ENCODE results near the gene SEZ6L2. TPM values are rescaled to one million over a fixed set of nuclear protein-coding genes. Genes with fewer than 3 reads are reported as not detected.

Gene SEZ6L2
- total and polyA plus RNA-seq, 9 of the 15 experiments (the other 6 are each of a cell fraction or from before 2014, with no cell fraction given): 0.10 to 2.1 (median 0.72) TPM

DNA sequence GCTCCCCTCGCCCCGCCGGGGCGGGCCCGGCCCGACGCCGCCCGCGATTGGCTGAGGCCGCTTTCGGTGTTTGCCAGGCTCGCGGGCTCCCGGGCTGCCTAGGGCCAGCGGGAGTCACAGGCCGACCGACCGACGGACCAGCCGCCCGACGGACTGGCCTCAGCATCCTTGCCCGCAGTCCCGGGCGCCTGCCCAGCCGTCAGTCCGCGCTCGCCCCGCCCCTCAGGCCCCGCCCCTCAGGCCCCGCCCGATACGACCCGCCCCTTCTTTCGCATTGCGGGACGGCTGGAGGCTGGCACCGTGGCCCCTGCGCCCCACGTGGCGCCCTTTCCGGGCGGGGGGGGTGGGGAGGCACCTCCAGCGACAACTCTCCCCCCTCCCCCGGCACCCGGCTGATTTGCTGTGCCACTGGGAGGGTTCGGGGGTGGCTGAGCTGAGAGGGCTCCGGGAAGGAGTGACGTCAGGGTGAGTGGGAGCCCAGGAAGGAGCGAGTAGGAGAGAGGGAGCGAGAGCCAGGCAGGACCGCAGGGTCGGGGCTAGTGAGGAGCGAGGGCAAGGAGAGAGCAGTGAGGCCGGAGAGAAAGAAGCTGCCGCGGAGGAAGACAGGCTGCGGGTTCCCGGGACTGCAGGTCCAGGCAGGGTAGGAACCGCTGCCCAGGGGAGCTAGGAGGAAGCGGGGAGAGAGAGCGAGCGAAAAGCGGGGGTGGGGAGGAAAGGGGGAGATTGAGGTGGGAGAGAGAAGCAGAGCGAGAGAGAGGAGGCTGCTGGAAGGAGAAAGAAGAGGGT is 945 bp upstream of the SEZ6L2 start, which contains the start of gene ASPHD1 (continued):
- TF ChIP-seq, protein P1, sequence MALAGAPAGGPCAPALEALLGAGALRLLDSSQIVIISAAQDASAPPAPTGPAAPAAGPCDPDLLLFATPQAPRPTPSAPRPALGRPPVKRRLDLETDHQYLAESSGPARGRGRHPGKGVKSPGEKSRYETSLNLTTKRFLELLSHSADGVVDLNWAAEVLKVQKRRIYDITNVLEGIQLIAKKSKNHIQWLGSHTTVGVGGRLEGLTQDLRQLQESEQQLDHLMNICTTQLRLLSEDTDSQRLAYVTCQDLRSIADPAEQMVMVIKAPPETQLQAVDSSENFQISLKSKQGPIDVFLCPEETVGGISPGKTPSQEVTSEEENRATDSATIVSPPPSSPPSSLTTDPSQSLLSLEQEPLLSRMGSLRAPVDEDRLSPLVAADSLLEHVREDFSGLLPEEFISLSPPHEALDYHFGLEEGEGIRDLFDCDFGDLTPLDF (CRISPR knock-in tag; IDR thresholded peaks at IDR 0.05): peak; percentile 87; the same call in 1 of the 2 replicates
- TF ChIP-seq FOXK1 (CRISPR knock-in tag; IDR thresholded peaks at IDR 0.05; ENCODE audit: borderline replicate concordance): no peak
- peak; percentile 96 for TF ChIP-seq NR3C1 (CRISPR knock-in tag; IDR thresholded peaks at IDR 0.05)
- TF ChIP-seq RBM17 (IDR thresholded peaks at IDR 0.05; ENCODE audit: borderline replicate concordance, low read depth, low read length): no peak
- TF ChIP-seq C11orf30 (IDR thresholded peaks at IDR 0.05; ENCODE audit: low read depth): no peak
- no peak for TF ChIP-seq NRF1 (conservative IDR thresholded peaks at IDR 0.05 in 1 of 2, IDR thresholded peaks at IDR 0.05 in 1 of 2)
- TF ChIP-seq RCOR1 (IDR thresholded peaks at IDR 0.05; ENCODE audit: borderline replicate concordance in 1 of 2, low read depth in 2 of 2, low read length in 2 of 2): no peak; a peak in 1 of 4 replicates
- TF ChIP-seq, protein P2, sequence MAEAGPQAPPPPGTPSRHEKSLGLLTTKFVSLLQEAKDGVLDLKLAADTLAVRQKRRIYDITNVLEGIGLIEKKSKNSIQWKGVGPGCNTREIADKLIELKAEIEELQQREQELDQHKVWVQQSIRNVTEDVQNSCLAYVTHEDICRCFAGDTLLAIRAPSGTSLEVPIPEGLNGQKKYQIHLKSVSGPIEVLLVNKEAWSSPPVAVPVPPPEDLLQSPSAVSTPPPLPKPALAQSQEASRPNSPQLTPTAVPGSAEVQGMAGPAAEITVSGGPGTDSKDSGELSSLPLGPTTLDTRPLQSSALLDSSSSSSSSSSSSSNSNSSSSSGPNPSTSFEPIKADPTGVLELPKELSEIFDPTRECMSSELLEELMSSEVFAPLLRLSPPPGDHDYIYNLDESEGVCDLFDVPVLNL (CRISPR knock-in tag; IDR thresholded peaks at IDR 0.05; ENCODE audit: low read depth): no peak
- TF ChIP-seq, protein P3, sequence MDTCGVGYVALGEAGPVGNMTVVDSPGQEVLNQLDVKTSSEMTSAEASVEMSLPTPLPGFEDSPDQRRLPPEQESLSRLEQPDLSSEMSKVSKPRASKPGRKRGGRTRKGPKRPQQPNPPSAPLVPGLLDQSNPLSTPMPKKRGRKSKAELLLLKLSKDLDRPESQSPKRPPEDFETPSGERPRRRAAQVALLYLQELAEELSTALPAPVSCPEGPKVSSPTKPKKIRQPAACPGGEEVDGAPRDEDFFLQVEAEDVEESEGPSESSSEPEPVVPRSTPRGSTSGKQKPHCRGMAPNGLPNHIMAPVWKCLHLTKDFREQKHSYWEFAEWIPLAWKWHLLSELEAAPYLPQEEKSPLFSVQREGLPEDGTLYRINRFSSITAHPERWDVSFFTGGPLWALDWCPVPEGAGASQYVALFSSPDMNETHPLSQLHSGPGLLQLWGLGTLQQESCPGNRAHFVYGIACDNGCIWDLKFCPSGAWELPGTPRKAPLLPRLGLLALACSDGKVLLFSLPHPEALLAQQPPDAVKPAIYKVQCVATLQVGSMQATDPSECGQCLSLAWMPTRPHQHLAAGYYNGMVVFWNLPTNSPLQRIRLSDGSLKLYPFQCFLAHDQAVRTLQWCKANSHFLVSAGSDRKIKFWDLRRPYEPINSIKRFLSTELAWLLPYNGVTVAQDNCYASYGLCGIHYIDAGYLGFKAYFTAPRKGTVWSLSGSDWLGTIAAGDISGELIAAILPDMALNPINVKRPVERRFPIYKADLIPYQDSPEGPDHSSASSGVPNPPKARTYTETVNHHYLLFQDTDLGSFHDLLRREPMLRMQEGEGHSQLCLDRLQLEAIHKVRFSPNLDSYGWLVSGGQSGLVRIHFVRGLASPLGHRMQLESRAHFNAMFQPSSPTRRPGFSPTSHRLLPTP (IDR thresholded peaks at IDR 0.05; ENCODE audit: borderline replicate concordance, extremely low read depth, insufficient read length): no peak
- TF ChIP-seq NUFIP1 (IDR thresholded peaks at IDR 0.05; ENCODE audit: partially characterized antibody): no peak
- TF ChIP-seq JUNB (CRISPR knock-in tag; conservative IDR thresholded peaks at IDR 0.05): no peak
- TF ChIP-seq POLR2H (tag; IDR thresholded peaks at IDR 0.05; ENCODE audit: low read depth): no peak
- TF ChIP-seq ARID1B (IDR thresholded peaks at IDR 0.05): no peak
- no peak for TF ChIP-seq SLC30A9 (CRISPR knock-in tag; IDR thresholded peaks at IDR 0.05)
- TF ChIP-seq ZNF830 (CRISPR knock-in tag; IDR thresholded peaks at IDR 0.05): no peak
- TF ChIP-seq POLR2B (IDR thresholded peaks at IDR 0.05; ENCODE audit: low read depth, partially characterized antibody): no peak
- no peak for TF ChIP-seq ETS2 (tag; IDR thresholded peaks at IDR 0.05; ENCODE audit: borderline replicate concordance, poor library complexity, severe bottlenecking)
- TF ChIP-seq, protein P4, sequence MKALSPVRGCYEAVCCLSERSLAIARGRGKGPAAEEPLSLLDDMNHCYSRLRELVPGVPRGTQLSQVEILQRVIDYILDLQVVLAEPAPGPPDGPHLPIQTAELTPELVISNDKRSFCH (CRISPR knock-in tag; IDR thresholded peaks at IDR 0.05): no peak
- TF ChIP-seq, protein P4 (tag; IDR thresholded peaks at IDR 0.05): no peak
- TF ChIP-seq E2F3 (CRISPR knock-in tag; IDR thresholded peaks at IDR 0.05): no peak
- no peak for TF ChIP-seq TBP (optimal IDR thresholded peaks at IDR 0.05; ENCODE audit: low read depth, low read length)
- TF ChIP-seq ZNF778 (CRISPR knock-in tag; IDR thresholded peaks at IDR 0.05): no peak

All from K562 (cell line).